SK-N-SH treated with all-trans-retinoic acid at 6 μM for 48 hours (cell line): Measurements from ENCODE around the gene USP43.

Experiments used
- OSR1 ChIP-seq: fragments of 250-450 bp; sonication (Bioruptor Pico); IDR thresholded peaks from 2 replicates; pipeline ENCODE4 v1.8.0; 2022; ENCODE audit warnings: moderate library complexity, mild to moderate bottlenecking, inconsistent platforms
- ZFP3 ChIP-seq: fragments of 250-450 bp; sonication (Bioruptor Pico); IDR thresholded peaks from 2 replicates; pipeline ENCODE4 v1.5.0; 2020; ENCODE audit warnings: mild to moderate bottlenecking, moderate library complexity
- TF ChIP-seq, protein P1 (sequence below): fragments of 250-450 bp; sonication (Bioruptor Pico); IDR thresholded peaks from 2 replicates; pipeline ENCODE4 v1.8.0; 2021; ENCODE audit warnings: low read depth, mild to moderate bottlenecking, moderate library complexity, borderline replicate concordance

DNA sequence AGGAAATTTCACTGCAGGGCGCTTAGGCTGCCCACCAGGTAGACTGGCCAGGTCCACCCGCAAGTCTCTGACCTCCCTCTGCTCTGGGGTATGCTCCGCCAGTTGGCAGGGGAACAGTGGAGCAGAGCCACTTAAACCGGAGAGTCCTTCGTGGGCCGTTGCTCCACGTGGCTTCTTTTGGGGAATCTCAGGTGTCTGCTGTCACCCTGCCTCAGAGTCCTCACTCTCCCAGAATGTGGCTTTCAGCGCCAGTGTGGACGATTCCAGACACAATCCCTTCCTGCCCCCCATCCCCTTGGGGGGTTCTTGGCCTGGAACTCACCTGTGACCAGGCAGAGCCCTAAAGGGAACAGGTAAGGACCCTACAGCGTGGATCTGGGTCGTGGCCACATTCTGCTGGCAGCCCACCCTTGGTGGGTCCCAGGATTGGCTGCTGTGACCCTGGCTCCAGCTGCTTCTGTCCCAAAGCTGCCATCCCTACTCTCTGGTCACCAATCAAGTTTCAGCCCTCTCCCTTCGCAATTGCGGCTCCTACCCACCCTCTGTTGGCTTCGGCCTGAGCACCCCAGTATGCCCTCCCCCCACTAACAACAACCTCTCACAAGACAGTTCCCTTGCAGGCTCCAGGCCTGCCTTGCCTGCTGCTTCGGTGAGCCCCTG lies 123.8 kb downstream of the USP43 start:
- TF ChIP-seq OSR1 (CRISPR knock-in tag) (no peak), ZFP3 (CRISPR knock-in tag) (no peak)
- TF ChIP-seq, protein P1, sequence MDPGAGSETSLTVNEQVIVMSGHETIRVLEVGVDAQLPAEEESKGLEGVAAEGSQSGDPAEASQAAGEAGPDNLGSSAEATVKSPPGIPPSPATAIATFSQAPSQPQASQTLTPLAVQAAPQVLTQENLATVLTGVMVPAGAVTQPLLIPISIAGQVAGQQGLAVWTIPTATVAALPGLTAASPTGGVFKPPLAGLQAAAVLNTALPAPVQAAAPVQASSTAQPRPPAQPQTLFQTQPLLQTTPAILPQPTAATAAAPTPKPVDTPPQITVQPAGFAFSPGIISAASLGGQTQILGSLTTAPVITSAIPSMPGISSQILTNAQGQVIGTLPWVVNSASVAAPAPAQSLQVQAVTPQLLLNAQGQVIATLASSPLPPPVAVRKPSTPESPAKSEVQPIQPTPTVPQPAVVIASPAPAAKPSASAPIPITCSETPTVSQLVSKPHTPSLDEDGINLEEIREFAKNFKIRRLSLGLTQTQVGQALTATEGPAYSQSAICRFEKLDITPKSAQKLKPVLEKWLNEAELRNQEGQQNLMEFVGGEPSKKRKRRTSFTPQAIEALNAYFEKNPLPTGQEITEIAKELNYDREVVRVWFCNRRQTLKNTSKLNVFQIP (CRISPR knock-in tag) = no peak
